ENCODE measurements around the gene ENOX2.
"Not testable (repeated sequence)": the region's sequence is repeated elsewhere in the genome, so short reads cannot be mapped to it uniquely, and the experiment has no call there.

Gene ENOX2

GRCh38 chrX:130825525-130825924 lies 77.5 kb downstream of the ENOX2 start:
- DNase-seq = no peak

- DNase-seq = not testable (repeated sequence)
These were observed 83.6 kb downstream of the ENOX2 start for GRCh38 chrX:130819367-130819766.

- DNase-seq = not testable (repeated sequence)
These were observed 89.1 kb downstream of the ENOX2 start for GRCh38 chrX:130813932-130814331.

- no peak for DNase-seq
These were observed 92.4 kb downstream of the ENOX2 start for GRCh38 chrX:130810561-130810960.

GRCh38 chrX:130805903-130806302 lies 97.1 kb downstream of the ENOX2 start:
- no peak for DNase-seq

GRCh38 chrX:130803537-130803936 lies 99.5 kb downstream of the ENOX2 start:
- no peak for DNase-seq

GRCh38 chrX:130801901-130802300 lies 101.1 kb downstream of the ENOX2 start:
- no peak for DNase-seq

GRCh38 chrX:130799393-130799792 lies 103.6 kb downstream of the ENOX2 start:
- no peak for DNase-seq

- DNase-seq = no peak
These were observed 109.0 kb downstream of the ENOX2 start for GRCh38 chrX:130793975-130794374.

GRCh38 chrX:130791870-130792269 lies 111.1 kb downstream of the ENOX2 start:
- DNase-seq = not testable (repeated sequence)

- DNase-seq = no peak
These were observed 113.2 kb downstream of the ENOX2 start for GRCh38 chrX:130789793-130790192.

- no peak for DNase-seq
These were observed 114.0 kb downstream of the ENOX2 start for GRCh38 chrX:130788786-130789581.

- no peak for DNase-seq
These were observed 117.0 kb downstream of the ENOX2 start for GRCh38 chrX:130786030-130786429.

- DNase-seq = no peak
These were observed 124.2 kb downstream of the ENOX2 start for GRCh38 chrX:130778773-130779172.

GRCh38 chrX:130775849-130776248 lies 127.2 kb downstream of the ENOX2 start:
- DNase-seq = no peak

GRCh38 chrX:130772776-130773143 lies 130.2 kb downstream of the ENOX2 start:
- no peak for DNase-seq

GRCh38 chrX:130772105-130772775 lies 130.8 kb downstream of the ENOX2 start:
- DNase-seq = no peak

- DNase-seq = no peak
These were observed 131.4 kb downstream of the ENOX2 start for GRCh38 chrX:130771648-130772047.

GRCh38 chrX:130771230-130771629 lies 131.8 kb downstream of the ENOX2 start:
- DNase-seq = no peak

- DNase-seq = no peak
These were observed 132.4 kb downstream of the ENOX2 start for GRCh38 chrX:130770615-130771014.

GRCh38 chrX:130769835-130770234 lies 133.2 kb downstream of the ENOX2 start:
- no peak for DNase-seq

GRCh38 chrX:130758072-130758471 lies 144.9 kb downstream of the ENOX2 start:
- no peak for DNase-seq

GRCh38 chrX:130756233-130756632 lies 146.8 kb downstream of the ENOX2 start:
- no peak for DNase-seq

GRCh38 chrX:130754353-130754752 lies 148.7 kb downstream of the ENOX2 start:
- DNase-seq = no peak

Data from CD4-positive, alpha-beta T cell treated with Interleukin-12 subunit alpha and Interleukin-12 subunit beta, for 1 hour (primary cell).